ENCODE measurements around the gene RAPGEF6.

RAPGEF6 gene

GRCh38 chr5:131431794-131432193 lies 203.2 kb downstream of the RAPGEF6 start:
- Histone ChIP-seq H3K36me3 (ENCODE audit: control insufficient read depth, low read length) (peaks cover 91% of the 10 kb centered on the region), H3K9me3 (ENCODE audit: control insufficient read depth, insufficient read depth, low read length) (no peaks in the 10 kb centered on the region), H3F3A (ENCODE audit: control insufficient read depth, insufficient read depth) (peaks cover 7% of the 10 kb centered on the region; the same call in 1 of the 2 replicates), H3K9me2 (replicated peaks; ENCODE audit: control insufficient read depth, low read length) (no peaks in the 10 kb centered on the region), H3K4me3 (ENCODE audit: low read length) (no peak overlapping the region), H4K20me1 (ENCODE audit: control insufficient read depth, insufficient read depth, low read depth, low read length) (no peaks in the 10 kb centered on the region), H3K4me2 (ENCODE audit: low read length) (no peak overlapping the region), H3K27ac (ENCODE audit: low read depth, low read length) (no peak overlapping the region), H3K79me2 (ENCODE audit: control insufficient read depth, low read length) (0 out of 2 replicates have a peak, but pooled peaks cover 6% of the 10 kb centered on the region), H3K4me1 (ENCODE audit: control insufficient read depth, low read length) (no peaks in the 10 kb centered on the region), H3K27me3 (ENCODE audit: control insufficient read depth, low read length) (no peaks in the 10 kb centered on the region)
- no peak for TF ChIP-seq EZH2phosphoT487 (IDR thresholded peaks at IDR 0.05; ENCODE audit: borderline replicate concordance, low read length)
- TF ChIP-seq, protein P1, sequence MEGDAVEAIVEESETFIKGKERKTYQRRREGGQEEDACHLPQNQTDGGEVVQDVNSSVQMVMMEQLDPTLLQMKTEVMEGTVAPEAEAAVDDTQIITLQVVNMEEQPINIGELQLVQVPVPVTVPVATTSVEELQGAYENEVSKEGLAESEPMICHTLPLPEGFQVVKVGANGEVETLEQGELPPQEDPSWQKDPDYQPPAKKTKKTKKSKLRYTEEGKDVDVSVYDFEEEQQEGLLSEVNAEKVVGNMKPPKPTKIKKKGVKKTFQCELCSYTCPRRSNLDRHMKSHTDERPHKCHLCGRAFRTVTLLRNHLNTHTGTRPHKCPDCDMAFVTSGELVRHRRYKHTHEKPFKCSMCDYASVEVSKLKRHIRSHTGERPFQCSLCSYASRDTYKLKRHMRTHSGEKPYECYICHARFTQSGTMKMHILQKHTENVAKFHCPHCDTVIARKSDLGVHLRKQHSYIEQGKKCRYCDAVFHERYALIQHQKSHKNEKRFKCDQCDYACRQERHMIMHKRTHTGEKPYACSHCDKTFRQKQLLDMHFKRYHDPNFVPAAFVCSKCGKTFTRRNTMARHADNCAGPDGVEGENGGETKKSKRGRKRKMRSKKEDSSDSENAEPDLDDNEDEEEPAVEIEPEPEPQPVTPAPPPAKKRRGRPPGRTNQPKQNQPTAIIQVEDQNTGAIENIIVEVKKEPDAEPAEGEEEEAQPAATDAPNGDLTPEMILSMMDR (IDR thresholded peaks at IDR 0.05; ENCODE audit: low read depth, low read length, poor library complexity, severe bottlenecking), result no peak

GRCh38 chr5:131430794-131431193 lies 204.2 kb downstream of the RAPGEF6 start:
- H3F3A ChIP-seq (ENCODE audit: control insufficient read depth, insufficient read depth), result peaks cover 7% of the 10 kb centered on the region; the same call in 1 of the 2 replicates
- no peaks in the 10 kb centered on the region for H3K9me3 ChIP-seq (ENCODE audit: control insufficient read depth, insufficient read depth, low read length)
- H4K20me1 ChIP-seq (ENCODE audit: control insufficient read depth, insufficient read depth, low read depth, low read length), result no peaks in the 10 kb centered on the region
- 0 out of 2 replicates have a peak, but pooled peaks cover 6% of the 10 kb centered on the region for H3K79me2 ChIP-seq (ENCODE audit: control insufficient read depth, low read length)
- TF ChIP-seq EZH2phosphoT487 (IDR thresholded peaks at IDR 0.05; ENCODE audit: borderline replicate concordance, low read length), result no peak
- TF ChIP-seq, protein P1 (IDR thresholded peaks at IDR 0.05; ENCODE audit: low read depth, low read length, poor library complexity, severe bottlenecking), result no peak
- H3K4me3 ChIP-seq (ENCODE audit: low read length), result no peak overlapping the region
- H3K36me3 ChIP-seq (ENCODE audit: control insufficient read depth, low read length), result peaks cover 91% of the 10 kb centered on the region
- H3K9me2 ChIP-seq (replicated peaks; ENCODE audit: control insufficient read depth, low read length), result no peaks in the 10 kb centered on the region
- no peaks in the 10 kb centered on the region for H3K4me1 ChIP-seq (ENCODE audit: control insufficient read depth, low read length)
- no peak overlapping the region for H3K4me2 ChIP-seq (ENCODE audit: low read length)
- H3K27me3 ChIP-seq (ENCODE audit: control insufficient read depth, low read length), result no peaks in the 10 kb centered on the region
- no peak overlapping the region for H3K27ac ChIP-seq (ENCODE audit: low read depth, low read length)

DNA sequence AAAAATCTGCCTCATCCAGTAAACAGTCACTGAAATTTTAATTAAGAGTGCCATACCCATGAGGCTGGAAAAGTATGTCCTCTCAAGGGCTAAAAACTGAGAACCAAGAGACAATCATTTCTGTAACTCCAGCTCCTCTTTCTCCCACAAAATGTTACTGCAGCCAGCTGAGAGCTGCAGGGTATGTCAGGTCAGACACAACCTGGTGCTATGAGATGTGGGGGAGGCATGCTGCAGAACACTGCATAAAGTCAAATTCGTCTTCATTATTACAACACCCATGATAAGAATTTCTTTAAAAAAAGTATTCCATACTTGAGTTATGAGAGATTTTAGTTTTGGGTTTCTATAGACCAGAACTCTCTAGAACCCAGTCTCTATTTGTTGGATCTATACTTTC lies 209.0 kb downstream of the RAPGEF6 start:
- no peak overlapping the region for H3K4me3 ChIP-seq (ENCODE audit: low read length)
- H3K4me1 ChIP-seq (ENCODE audit: control insufficient read depth, low read length), result no peaks in the 10 kb centered on the region
- no peaks in the 10 kb centered on the region for H3K27me3 ChIP-seq (ENCODE audit: control insufficient read depth, low read length)
- no peak overlapping the region for H3K27ac ChIP-seq (ENCODE audit: low read depth, low read length)
- H3K9me2 ChIP-seq (replicated peaks; ENCODE audit: control insufficient read depth, low read length), result no peaks in the 10 kb centered on the region
- peaks cover 15% of the 10 kb centered on the region; the same call in 1 of the 2 replicates for H3F3A ChIP-seq (ENCODE audit: control insufficient read depth, insufficient read depth)
- TF ChIP-seq, protein P1 (IDR thresholded peaks at IDR 0.05; ENCODE audit: low read depth, low read length, poor library complexity, severe bottlenecking), result no peak
- TF ChIP-seq EZH2phosphoT487 (IDR thresholded peaks at IDR 0.05; ENCODE audit: borderline replicate concordance, low read length), result no peak
- no peaks in the 10 kb centered on the region for H4K20me1 ChIP-seq (ENCODE audit: control insufficient read depth, insufficient read depth, low read depth, low read length)
- no peaks in the 10 kb centered on the region for H3K9me3 ChIP-seq (ENCODE audit: control insufficient read depth, insufficient read depth, low read length)
- peaks cover 86% of the 10 kb centered on the region for H3K36me3 ChIP-seq (ENCODE audit: control insufficient read depth, low read length)
- 0 out of 2 replicates have a peak, but pooled peaks cover 6% of the 10 kb centered on the region for H3K79me2 ChIP-seq (ENCODE audit: control insufficient read depth, low read length)
- H3K4me2 ChIP-seq (ENCODE audit: low read length), result no peak overlapping the region
